H54 (cell line): ENCODE results near the gene MRPS2.
A peak's percentile ranks its signal among the peaks of the same experiment; 100 is the strongest.

ENCODE experiments used
- DNase-seq: peaks from one replicate; pipeline ENCODE4 v3.0.0; 2011; ENCODE audit warnings: low spot score, mixed read lengths; ENCODE audit not compliant: insufficient read length
- FAIRE-seq: peaks from 3 replicates; lab custom pipeline; 2011; peaks lifted over from hg19 to GRCh38; lab: Jason Lieb, UNC
- POLR2A ChIP-seq: IDR thresholded peaks from 2 replicates; pipeline ENCODE4 v1.6.1; 2011; ENCODE audit warnings: low read depth, mild to moderate bottlenecking, low read length

MRPS2 gene

DNA sequence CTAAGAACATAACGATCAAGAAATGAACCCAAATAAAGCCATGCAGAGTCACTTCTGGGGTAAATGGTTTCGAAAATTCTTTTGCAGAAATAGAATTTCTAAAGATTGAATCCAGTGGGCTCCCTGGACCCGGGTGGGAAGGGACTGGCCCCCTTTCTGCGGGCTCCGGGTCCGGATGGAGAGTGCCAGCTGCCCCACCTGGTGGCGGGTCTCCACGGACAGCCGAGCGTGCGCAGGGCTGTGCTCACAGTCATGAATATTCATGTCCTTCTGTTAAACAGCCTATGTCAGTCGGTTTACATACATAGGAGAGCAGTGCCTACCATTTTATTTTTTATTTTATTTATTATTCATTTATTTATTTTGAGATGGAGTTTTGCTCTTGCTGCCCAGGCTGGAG is 25.6 kb upstream of the MRPS2 start:
- FAIRE-seq (no peak), DNase-seq (no peak)
- TF ChIP-seq POLR2A, result no peak

DNA sequence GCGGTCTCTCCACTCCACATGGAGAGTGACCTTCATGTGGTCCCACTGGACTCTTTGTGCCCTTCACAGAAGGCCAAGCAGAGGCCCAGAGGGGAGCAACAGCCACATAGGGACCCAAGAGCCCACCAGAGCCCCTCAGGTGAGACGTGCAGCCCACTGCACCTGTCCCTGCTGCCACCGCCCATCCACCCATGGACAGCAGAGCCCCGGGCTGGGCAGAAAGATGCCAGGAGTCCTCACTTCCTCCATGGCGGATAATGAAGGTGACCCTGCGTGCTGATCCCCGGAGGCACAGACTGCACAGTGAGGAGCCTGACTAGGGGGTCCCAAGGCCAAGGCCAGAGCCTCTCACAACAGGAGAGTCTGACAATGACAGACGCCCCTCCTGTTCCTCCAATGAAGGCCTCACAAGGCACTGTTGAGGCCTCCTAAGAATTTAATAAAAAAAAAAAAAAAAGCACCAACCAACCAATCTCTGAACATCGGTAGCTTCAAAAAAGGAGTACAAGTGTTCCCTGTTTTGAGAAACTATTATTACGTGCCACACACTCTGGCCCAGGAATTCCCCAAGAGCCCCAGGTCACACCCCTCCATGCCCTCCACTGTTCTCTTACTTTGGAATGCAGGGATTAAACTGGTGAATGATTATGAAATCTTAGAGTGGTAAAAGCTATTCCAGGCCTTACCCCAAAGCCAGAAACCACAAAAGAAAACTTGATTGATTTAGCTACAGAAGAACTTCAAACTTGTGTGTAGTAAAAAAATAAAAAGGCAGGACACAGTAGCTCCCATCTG is 23.7 kb upstream of the MRPS2 start:
- peak; percentile 56 for DNase-seq
- no peak for TF ChIP-seq POLR2A
- FAIRE-seq, result peak; percentile 81

DNA sequence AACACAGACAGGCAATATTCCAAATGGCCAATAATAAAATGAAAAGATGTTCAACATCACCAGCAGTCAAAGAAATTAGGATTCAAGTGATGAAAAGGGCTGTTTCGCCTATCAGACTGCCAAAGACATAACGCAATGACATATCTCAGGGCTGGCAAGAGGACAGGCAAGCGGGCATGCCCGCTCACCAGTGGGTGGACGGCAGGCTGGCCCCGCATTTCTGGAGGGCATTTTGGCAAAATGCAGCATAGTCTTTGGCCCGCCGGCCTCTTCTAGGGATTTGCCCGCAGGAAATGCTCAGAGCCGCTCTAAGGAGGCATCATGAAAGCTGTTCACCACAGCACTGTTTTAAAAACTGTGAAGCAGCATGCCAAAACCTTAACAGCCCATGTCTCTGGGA is 22.3 kb upstream of the MRPS2 start:
- DNase-seq, result no peak
- no peak for TF ChIP-seq POLR2A
- no peak for FAIRE-seq

DNA sequence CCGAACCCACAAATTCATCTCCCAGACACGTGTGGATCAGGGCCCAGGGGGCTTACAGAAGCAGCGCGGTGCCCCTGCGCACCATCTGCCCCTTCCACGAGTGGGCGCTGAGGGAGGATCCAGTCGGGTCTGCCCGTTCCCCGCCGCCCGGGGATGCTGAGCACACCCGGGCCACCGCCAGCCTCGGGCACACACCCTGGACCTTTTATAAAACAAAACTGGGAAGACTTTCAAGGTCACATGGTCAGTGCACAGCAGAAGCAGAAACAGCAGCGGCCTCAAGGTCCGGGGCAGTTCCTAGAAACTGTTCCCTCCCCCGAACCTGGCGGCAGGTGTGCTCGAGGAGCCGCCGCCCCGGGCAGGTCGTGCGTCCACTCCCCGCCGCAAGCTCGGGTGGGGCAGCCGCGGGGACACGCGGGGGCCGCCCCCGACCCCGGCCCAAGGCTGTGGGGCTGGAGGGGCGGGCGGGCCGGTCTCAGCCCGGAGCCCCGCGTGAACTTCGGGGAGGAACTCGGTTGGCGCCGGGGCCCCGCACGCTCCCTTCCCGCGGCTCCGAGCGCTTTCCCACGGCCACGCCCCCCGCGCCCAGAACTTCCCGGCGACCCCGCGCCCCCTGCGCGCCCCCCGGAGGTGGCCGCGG is 21.5 kb upstream of the MRPS2 start:
- DNase-seq (peak; percentile 54), FAIRE-seq (no peak)
- no peak for TF ChIP-seq POLR2A

DNA sequence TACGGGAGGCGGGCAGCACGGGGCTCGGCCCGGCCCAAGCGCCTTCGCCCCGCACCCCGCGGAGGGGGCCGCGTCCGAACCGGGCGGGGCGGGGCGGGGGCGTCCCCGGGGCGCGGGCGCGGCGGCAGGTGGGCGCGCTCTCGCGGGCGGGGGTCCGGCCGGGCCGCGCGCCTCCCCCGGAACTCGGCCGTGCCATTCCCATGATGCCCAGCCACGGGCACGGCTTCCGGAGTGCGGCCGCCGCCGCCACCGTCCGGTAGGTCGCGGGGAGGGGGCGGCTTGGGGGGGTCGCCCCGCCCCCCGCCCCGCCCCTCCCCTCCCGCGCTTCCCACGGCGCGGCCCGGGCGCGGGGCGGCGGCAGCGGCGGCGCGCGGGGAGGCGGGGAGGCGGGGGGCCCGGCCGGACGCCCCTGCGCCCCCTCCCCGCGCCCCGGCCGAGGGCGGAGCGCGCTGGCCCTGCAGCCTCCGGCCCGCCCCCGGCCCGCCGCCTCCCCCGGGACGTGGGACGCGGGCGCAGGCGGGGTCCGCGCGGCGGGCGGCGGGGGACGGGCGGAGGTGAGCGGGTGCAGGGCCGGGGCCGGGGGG is 20.9 kb upstream of the MRPS2 start, which contains the start of gene PPP1R26:
Gene PPP1R26, plus strand, starts transcription at position 314 of the 584 bp plus-strand sequence. CDS start 4,729 bp downstream, outside the sequence.
- FAIRE-seq (no peak), DNase-seq (peak; percentile 60)
- peak; percentile 38; the same call in 1 of the 2 replicates for TF ChIP-seq POLR2A

DNA sequence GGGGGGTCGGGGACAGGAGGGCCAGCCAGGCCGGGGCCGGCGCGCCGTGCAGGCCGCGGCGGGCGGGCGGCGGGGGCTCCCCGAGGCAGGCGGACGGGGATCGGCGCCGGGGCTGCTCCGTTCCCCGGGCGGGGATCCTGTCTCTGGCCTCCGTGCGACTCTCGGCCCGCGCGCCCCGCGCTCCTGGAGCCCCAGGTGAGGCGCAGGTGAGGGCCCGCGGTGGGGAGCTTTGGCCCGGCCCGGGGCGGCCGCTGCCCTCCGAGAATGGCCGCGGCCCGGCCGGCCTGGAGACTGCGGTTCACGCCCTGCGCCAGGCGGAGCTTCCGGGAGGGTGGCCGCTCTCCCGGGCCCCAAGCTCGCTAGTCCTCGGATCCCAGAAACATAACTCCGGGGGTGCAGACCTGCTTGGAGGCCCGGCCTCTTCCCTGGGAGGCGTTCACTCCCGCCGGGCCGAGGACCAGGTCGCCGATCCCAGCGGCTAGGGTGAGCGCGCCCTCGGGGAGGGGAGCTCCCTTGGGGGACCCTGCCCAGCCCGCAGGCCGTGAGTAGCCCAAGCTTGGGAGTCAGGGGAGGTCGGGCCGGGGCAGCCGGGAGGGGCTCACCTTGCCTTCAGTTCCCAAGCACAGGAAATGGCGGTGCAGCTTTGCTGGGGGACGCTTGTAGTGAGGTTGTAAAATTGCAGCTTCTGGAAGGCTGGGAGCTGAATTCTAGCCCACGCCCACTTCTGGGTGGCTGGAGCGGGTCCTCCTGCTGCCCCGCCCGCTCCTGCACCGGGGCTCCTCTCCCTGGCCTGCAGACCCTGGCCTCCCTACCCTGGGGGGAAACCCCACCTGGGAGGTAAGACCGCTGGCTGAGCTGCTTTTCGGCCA is 20.2 kb upstream of the MRPS2 start:
- TF ChIP-seq POLR2A, result peak; percentile 29; the same call in 1 of the 2 replicates
- FAIRE-seq (no peak), DNase-seq (peak; percentile 67)

DNA sequence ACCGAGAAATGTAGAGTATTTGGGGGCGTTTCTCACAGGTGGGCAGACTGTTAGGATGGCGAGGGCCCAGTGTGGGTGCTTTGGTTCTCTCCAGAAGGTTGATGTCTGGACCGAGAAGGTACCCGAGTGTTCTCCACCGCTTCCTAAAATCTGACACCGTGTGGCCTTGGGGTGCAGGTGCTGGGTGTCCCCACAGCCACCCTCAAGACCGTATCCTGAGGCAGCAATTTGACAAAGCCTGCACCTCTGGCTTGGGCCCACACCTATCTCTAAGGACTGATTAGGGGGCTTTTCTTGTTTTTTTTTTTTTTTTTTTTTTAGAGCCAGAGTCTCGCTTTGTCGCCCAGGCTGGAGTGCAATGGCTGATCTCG is 19.6 kb upstream of the MRPS2 start:
- FAIRE-seq (no peak), DNase-seq (no peak)
- TF ChIP-seq POLR2A, result no peak

DNA sequence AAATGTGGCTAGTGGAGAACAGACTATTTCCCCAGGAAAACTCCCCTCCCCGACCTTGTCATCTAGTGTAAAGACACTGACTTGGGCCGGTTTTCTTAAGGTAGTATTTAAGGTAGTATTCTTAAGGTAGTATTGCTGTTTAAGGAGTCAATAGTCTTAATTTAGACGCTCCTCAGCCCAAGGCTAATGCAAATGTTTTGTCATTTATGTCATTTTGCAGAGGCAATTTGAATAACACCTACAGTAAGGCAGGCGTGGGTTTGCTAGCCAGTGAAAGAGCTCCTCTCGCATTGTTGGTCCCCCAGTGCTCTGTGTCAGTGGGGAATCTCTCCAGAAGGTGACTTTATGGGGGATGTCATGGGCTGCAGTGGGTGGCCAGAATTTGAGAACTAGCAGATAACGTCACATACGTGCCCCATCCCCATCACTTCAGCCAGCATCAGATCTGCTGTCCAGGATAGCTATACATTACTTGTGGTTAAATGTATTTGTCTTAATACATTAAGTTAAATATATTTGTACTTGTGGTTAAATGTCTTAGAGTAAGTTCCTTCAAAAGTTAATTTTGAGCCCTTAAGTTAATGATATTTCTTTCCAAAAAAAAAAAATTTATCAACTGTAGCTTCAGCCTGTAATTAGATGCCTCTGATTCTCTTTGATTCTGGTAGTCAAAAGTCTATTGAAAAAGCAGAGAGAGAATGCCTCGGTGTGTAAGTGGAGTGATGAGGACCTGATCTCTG is 18.3 kb upstream of the MRPS2 start:
- FAIRE-seq, result no peak
- DNase-seq, result no peak
- no peak for TF ChIP-seq POLR2A

DNA sequence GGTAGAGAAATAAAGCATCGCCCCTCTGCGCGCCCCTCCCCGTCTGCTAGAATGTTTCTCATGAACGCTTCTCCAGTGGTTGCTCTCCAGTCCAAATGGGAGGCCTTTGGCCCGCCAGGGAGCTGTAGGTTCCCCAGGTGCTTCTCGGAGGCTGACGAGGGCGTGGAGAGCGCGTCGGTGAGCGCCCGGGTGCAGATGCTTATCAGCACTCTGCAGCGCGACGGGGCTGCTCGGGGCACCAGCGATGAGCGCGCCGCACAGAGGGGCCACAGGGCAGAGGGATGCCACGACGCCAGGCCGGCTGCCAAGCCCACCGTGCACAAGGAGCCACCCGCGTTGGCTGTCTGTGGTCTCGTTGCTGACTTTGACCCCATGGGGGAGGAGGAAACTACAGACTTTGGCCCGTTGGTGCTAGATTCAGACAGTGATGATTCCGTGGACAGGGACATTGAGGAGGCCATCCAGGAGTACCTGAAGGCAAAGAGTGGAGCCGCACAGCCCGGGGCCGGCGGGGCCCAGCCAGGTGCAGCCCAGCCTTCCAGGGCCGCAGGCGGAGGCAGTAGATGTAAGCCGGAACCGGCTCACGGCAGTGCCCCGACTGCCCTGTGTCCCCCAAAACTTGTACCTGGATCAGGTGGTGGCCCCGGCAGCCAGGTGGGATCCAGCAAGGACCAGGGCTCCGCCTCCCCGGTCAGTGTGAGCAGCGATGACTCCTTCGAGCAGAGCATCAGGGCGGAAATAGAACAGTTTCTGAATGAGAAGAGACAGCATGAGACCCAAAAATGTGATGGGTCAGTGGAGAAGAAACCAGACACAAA is 15.8 kb upstream of the MRPS2 start:
- FAIRE-seq, result no peak

DNA sequence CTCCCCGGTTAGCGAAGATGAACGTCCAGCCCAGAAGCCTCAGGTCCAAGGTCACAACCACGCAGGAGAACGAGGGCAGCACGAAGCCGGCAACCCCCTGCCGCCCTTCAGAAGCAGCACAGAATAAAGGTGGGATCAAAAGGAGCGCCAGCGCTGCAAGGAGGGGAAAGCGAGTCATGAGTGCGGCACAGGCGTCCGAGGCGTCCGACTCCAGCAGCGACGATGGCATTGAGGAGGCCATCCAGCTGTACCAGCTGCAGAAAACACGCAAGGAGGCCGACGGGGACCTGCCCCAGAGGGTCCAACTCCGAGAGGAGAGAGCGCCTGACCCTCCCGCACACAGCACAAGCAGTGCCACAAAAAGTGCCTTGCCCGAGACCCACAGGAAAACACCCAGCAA is 15.1 kb upstream of the MRPS2 start:
- no peak for DNase-seq
- FAIRE-seq, result no peak
- TF ChIP-seq POLR2A, result no peak

More for the DNA sequence above, 15.8 kb upstream of the MRPS2 start:
- DNase-seq, result no peak
- no peak for TF ChIP-seq POLR2A

DNA sequence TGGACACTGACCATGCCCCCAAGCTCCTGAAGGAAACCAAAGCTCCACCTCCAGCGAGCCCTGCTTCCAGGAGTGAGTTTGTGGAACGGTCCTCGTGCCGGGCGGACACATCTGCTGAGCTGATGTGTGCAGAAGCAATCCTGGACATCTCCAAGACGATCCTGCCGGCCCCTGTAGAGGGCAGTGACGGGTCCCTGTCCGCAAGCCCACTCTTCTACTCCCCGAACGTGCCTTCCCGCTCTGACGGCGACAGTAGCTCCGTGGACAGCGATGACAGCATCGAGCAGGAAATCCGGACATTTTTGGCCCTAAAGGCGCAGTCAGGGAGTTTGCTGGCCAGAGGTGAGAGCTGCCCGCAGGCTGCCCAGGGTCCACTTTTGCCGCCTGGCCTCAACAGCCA is 14.7 kb upstream of the MRPS2 start:
- TF ChIP-seq POLR2A, result no peak
- DNase-seq (no peak), FAIRE-seq (no peak)
